ENCODE data around the gene RPS27L.

Gene RPS27L

GRCh38 chr15:63180746-63181145 is 23.5 kb upstream of the RPS27L start:
- H3K9me2 ChIP-seq (ENCODE audit: low read depth, low read length): no peaks in the 10 kb centered on the region
- TF ChIP-seq CTCF (IDR thresholded peaks at IDR 0.05; ENCODE audit: low read length): no peak
- no peak for TF ChIP-seq EZH2 (IDR thresholded peaks at IDR 0.05; ENCODE audit: borderline replicate concordance, low read length)
- H3K4me2 ChIP-seq (ENCODE audit: low read length): no peak overlapping the region
- no peaks in the 10 kb centered on the region for H3K79me2 ChIP-seq (ENCODE audit: insufficient read depth, low read length)
- no peaks in the 10 kb centered on the region for H3K27me3 ChIP-seq (ENCODE audit: insufficient read depth, low read length)
- H3F3A ChIP-seq (ENCODE audit: insufficient read depth, low read length): no peaks in the 10 kb centered on the region
- no peak overlapping the region for H2AFZ ChIP-seq (ENCODE audit: low read length)
- no peak overlapping the region for H3K4me3 ChIP-seq (ENCODE audit: low read depth, low read length, poor library complexity, severe bottlenecking)
- no peaks in the 10 kb centered on the region for H3K4me1 ChIP-seq (ENCODE audit: insufficient read depth, low read length, severe bottlenecking)
- no peaks in the 10 kb centered on the region for H4K20me1 ChIP-seq (ENCODE audit: insufficient read depth, low read length)
- H3K9me3 ChIP-seq (ENCODE audit: low read length): no peaks in the 10 kb centered on the region
- H3K36me3 ChIP-seq (ENCODE audit: insufficient read depth, low read length): no peaks in the 10 kb centered on the region
- no peak overlapping the region for H3K9ac ChIP-seq (ENCODE audit: low read length)
- H3K27ac ChIP-seq (ENCODE audit: low read depth, low read length, poor library complexity, severe bottlenecking): no peak overlapping the region

GRCh38 chr15:63178034-63178433 is 20.8 kb upstream of the RPS27L start:
- Histone ChIP-seq H3K79me2 (ENCODE audit: insufficient read depth, low read length) (no peaks in the 10 kb centered on the region), H3K4me2 (ENCODE audit: low read length) (no peak overlapping the region), H3K36me3 (ENCODE audit: insufficient read depth, low read length) (no peaks in the 10 kb centered on the region), H4K20me1 (ENCODE audit: insufficient read depth, low read length) (no peaks in the 10 kb centered on the region), H3K9me2 (ENCODE audit: low read depth, low read length) (no peaks in the 10 kb centered on the region), H2AFZ (ENCODE audit: low read length) (no peak overlapping the region), H3K4me3 (ENCODE audit: low read depth, low read length, poor library complexity, severe bottlenecking) (no peak overlapping the region), H3K27ac (ENCODE audit: low read depth, low read length, poor library complexity, severe bottlenecking) (no peak overlapping the region), H3K27me3 (ENCODE audit: insufficient read depth, low read length) (no peaks in the 10 kb centered on the region), H3K4me1 (ENCODE audit: insufficient read depth, low read length, severe bottlenecking) (no peaks in the 10 kb centered on the region), H3F3A (ENCODE audit: insufficient read depth, low read length) (no peaks in the 10 kb centered on the region), H3K9ac (ENCODE audit: low read length) (no peak overlapping the region), H3K9me3 (ENCODE audit: low read length) (no peaks in the 10 kb centered on the region)
- TF ChIP-seq EZH2 (IDR thresholded peaks at IDR 0.05; ENCODE audit: borderline replicate concordance, low read length) (no peak), CTCF (IDR thresholded peaks at IDR 0.05; ENCODE audit: low read length) (no peak)

- H3F3A ChIP-seq (ENCODE audit: insufficient read depth, low read length): no peaks in the 10 kb centered on the region
- no peak overlapping the region for H3K9ac ChIP-seq (ENCODE audit: low read length)
- no peaks in the 10 kb centered on the region for H4K20me1 ChIP-seq (ENCODE audit: insufficient read depth, low read length)
- H3K9me3 ChIP-seq (ENCODE audit: low read length): no peaks in the 10 kb centered on the region
- H3K4me2 ChIP-seq (ENCODE audit: low read length): no peak overlapping the region
- H3K79me2 ChIP-seq (ENCODE audit: insufficient read depth, low read length): no peaks in the 10 kb centered on the region
- H3K4me3 ChIP-seq (ENCODE audit: low read depth, low read length, poor library complexity, severe bottlenecking): no peak overlapping the region
- H3K36me3 ChIP-seq (ENCODE audit: insufficient read depth, low read length): no peaks in the 10 kb centered on the region
- no peaks in the 10 kb centered on the region for H3K9me2 ChIP-seq (ENCODE audit: low read depth, low read length)
- H3K4me1 ChIP-seq (ENCODE audit: insufficient read depth, low read length, severe bottlenecking): no peaks in the 10 kb centered on the region
- no peaks in the 10 kb centered on the region for H3K27me3 ChIP-seq (ENCODE audit: insufficient read depth, low read length)
- TF ChIP-seq EZH2 (IDR thresholded peaks at IDR 0.05; ENCODE audit: borderline replicate concordance, low read length): no peak
- TF ChIP-seq CTCF (IDR thresholded peaks at IDR 0.05; ENCODE audit: low read length): no peak
- no peak overlapping the region for H2AFZ ChIP-seq (ENCODE audit: low read length)
- no peak overlapping the region for H3K27ac ChIP-seq (ENCODE audit: low read depth, low read length, poor library complexity, severe bottlenecking)
These were observed 19.0 kb upstream of the RPS27L start for GRCh38 chr15:63176302-63176701.
